D721Med (cell line): ENCODE results near the gene TBC1D16.

ENCODE experiments used
- DNase-seq: peaks from one replicate; pipeline ENCODE4 v3.0.0; 2011; ENCODE audit warnings: low spot score; ENCODE audit not compliant: insufficient read length
- FAIRE-seq: peaks from 2 replicates; lab custom pipeline; 2011; peaks lifted over from hg19 to GRCh38; lab: Jason Lieb, UNC
- CTCF ChIP-seq: IDR thresholded peaks from 2 replicates; pipeline ENCODE4 v1.5.1; 2012; ENCODE audit warnings: mild to moderate bottlenecking, control low read depth; ENCODE audit not compliant: insufficient read depth; ENCODE audit errors: missing control alignments

Gene TBC1D16

GRCh38 chr17:80064696-80065095 is 29.0 kb upstream of the TBC1D16 start:
- no peak for DNase-seq
- no peak for FAIRE-seq
- no peak for TF ChIP-seq CTCF

- DNase-seq (no peak), FAIRE-seq (no peak)
- TF ChIP-seq CTCF, result no peak
These were observed 28.3 kb upstream of the TBC1D16 start for GRCh38 chr17:80063830-80064585.

- FAIRE-seq, result no peak
- no peak for DNase-seq
- TF ChIP-seq CTCF, result no peak
These were observed 25.7 kb upstream of the TBC1D16 start for GRCh38 chr17:80061421-80061820.

- DNase-seq (no peak), FAIRE-seq (no peak)
These were observed 25.0 kb upstream of the TBC1D16 start for GRCh38 chr17:80060644-80061043.

GRCh38 chr17:80058311-80058955 is 22.8 kb upstream of the TBC1D16 start:
- no peak for FAIRE-seq
- no peak for DNase-seq
- TF ChIP-seq CTCF, result no peak

More at GRCh38 chr17:80060644-80061043, 25.0 kb upstream of the TBC1D16 start:
- no peak for TF ChIP-seq CTCF

- no peak for TF ChIP-seq CTCF
- FAIRE-seq (no peak), DNase-seq (no peak)
These were observed 19.9 kb upstream of the TBC1D16 start for GRCh38 chr17:80055597-80055996.

GRCh38 chr17:80053102-80053501 is 17.4 kb upstream of the TBC1D16 start:
- DNase-seq (no peak), FAIRE-seq (no peak)
- no peak for TF ChIP-seq CTCF
